Neural cell (in vitro differentiated cells): ENCODE data around the gene FRK. TPM values are rescaled to one million over a fixed set of nuclear protein-coding genes. Genes with fewer than 3 reads are reported as not detected.

ENCODE experiments used
- H2AFZ ChIP-seq: fragments of 200-600, 300-800 bp; sonication (generic), shearing (Covaris generic); 2 replicates; pipeline ENCODE4 v1.6.0; 2014; ENCODE audit warnings: low read depth, mild to moderate bottlenecking, antibody characterized with exemption, low read length, moderate library complexity
- H3F3A ChIP-seq: fragments of 200-600 bp; shearing (Covaris generic); 2 replicates; pipeline ENCODE4 v1.6.1; 2016; ENCODE audit warnings: mild to moderate bottlenecking, moderate library complexity, mixed read lengths, antibody characterized with exemption, low read length; ENCODE audit not compliant: insufficient read depth, poor library complexity, severe bottlenecking
- H3K27ac ChIP-seq: fragments of 200-600, 300-800 bp; sonication (generic), shearing (Covaris generic); 2 replicates; pipeline ENCODE4 v1.5.1; 2014; ENCODE audit warnings: mild to moderate bottlenecking, low read length, moderate library complexity
- H3K27me3 ChIP-seq: fragments of 300-800, 200-600 bp; sonication (generic), shearing (Covaris generic); 2 replicates; pipeline ENCODE4 v1.6.0; 2014; ENCODE audit warnings: mild to moderate bottlenecking, low read depth, low read length, moderate library complexity; ENCODE audit not compliant: insufficient read depth
- H3K36me3 ChIP-seq: fragments of 300-800, 200-600 bp; sonication (generic), shearing (Covaris generic); 2 replicates; pipeline ENCODE4 v1.5.1; 2014; ENCODE audit warnings: mild to moderate bottlenecking, antibody characterized with exemption, low read length, moderate library complexity; ENCODE audit not compliant: insufficient read depth
- H3K4me2 ChIP-seq: fragments of 300-800, 200-600 bp; sonication (generic), shearing (Covaris generic); 2 replicates; pipeline ENCODE4 v1.6.0; 2014; ENCODE audit warnings: mild to moderate bottlenecking, low read length
- H3K4me3 ChIP-seq: fragments of 300-800, 200-600 bp; sonication (generic), shearing (Covaris generic); 2 replicates; pipeline ENCODE4 v1.5.1; 2014; ENCODE audit warnings: mild to moderate bottlenecking, low read length, moderate library complexity
- H3K79me2 ChIP-seq: fragments of 200-600 bp; shearing (Covaris generic); replicated peaks from 2 replicates; pipeline ENCODE4 v1.6.0; 2014; ENCODE audit warnings: mild to moderate bottlenecking, low read length, moderate library complexity; ENCODE audit not compliant: insufficient read depth
- H3K9ac ChIP-seq: fragments of 300-800, 200-600 bp; sonication (generic), shearing (Covaris generic); 2 replicates; pipeline ENCODE4 v1.6.1; 2016; ENCODE audit warnings: mild to moderate bottlenecking, low read length, mixed read lengths
- H3K9me2 ChIP-seq: fragments of 200-600 bp; shearing (Covaris generic); 2 replicates; pipeline ENCODE4 v1.6.1; 2016; ENCODE audit warnings: mild to moderate bottlenecking, low read length, mixed read lengths; ENCODE audit not compliant: insufficient read depth
- H3K9me3 ChIP-seq: fragments of 200-600, 300-800 bp; sonication (generic), shearing (Covaris generic); 2 replicates; pipeline ENCODE4 v1.6.1; 2016; ENCODE audit warnings: mild to moderate bottlenecking, mixed run types, low read length, moderate library complexity, mixed read lengths
- H4K20me1 ChIP-seq: fragments of 200-600 bp; shearing (Covaris generic); 2 replicates; pipeline ENCODE4 v1.6.1; 2016; ENCODE audit warnings: mild to moderate bottlenecking, mixed run types; ENCODE audit not compliant: insufficient read depth
- EP300 ChIP-seq: fragments of 450-650 bp; conservative IDR thresholded peaks from 2 replicates; pipeline ENCODE4 v1.6.1; 2014; ENCODE audit warnings: antibody characterized with exemption, mild to moderate bottlenecking, moderate library complexity; ENCODE audit not compliant: poor library complexity, severe bottlenecking
- EZH2 ChIP-seq: fragments of 200-600, 300-800 bp; shearing (Covaris generic), sonication (generic); IDR thresholded peaks from 2 replicates; pipeline ENCODE4 v1.6.1; 2014; ENCODE audit warnings: antibody characterized with exemption, low read length, borderline replicate concordance, mild to moderate bottlenecking; ENCODE audit not compliant: insufficient read depth, poor library complexity, severe bottlenecking
- MXI1 ChIP-seq: fragments of 450-650 bp; conservative IDR thresholded peaks from 2 replicates; pipeline ENCODE4 v1.6.1; 2014; ENCODE audit warnings: antibody characterized with exemption, mild to moderate bottlenecking; ENCODE audit not compliant: poor library complexity, severe bottlenecking
- POLR2AphosphoS5 ChIP-seq: IDR thresholded peaks from 2 replicates; pipeline ENCODE4 v1.6.1; 2012
- RAD21 ChIP-seq: fragments of 450-650 bp; conservative IDR thresholded peaks from 2 replicates; pipeline ENCODE4 v1.6.1; 2014; ENCODE audit warnings: antibody characterized with exemption, mild to moderate bottlenecking, moderate library complexity
- REST ChIP-seq: IDR thresholded peaks from 2 replicates; pipeline ENCODE4 v1.6.1; 2012; ENCODE audit warnings: borderline replicate concordance
- SMC3 ChIP-seq: fragments of 450-650 bp; conservative IDR thresholded peaks from 2 replicates; pipeline ENCODE4 v1.6.1; 2014; ENCODE audit warnings: antibody characterized with exemption, mild to moderate bottlenecking, moderate library complexity; ENCODE audit not compliant: poor library complexity
- TAF1 ChIP-seq: IDR thresholded peaks from 2 replicates; pipeline ENCODE4 v1.6.1; 2012; ENCODE audit warnings: low read depth
- polyA plus RNA-seq: library from polyadenylated mRNA; depleted of rRNA; stranded (reverse); fragments of >200 nt; gene quantifications from 2 replicates; pipeline ENCODE4 v1.2.3, GENCODE V29; 2014
- TF ChIP-seq, protein P1 (sequence below): fragments of 450-650 bp; IDR thresholded peaks from 2 replicates; pipeline ENCODE4 v1.5.1; 2014; ENCODE audit warnings: antibody characterized with exemption, mild to moderate bottlenecking, moderate library complexity; ENCODE audit not compliant: poor library complexity, severe bottlenecking

FRK gene
- polyA plus RNA-seq, 1 donor from 2014 or later = not detected

- Histone ChIP-seq H3K9me2 (no peaks in the 10 kb centered on the region), H4K20me1 (no peaks in the 10 kb centered on the region), H3F3A (no peaks in the 10 kb centered on the region), H3K36me3 (no peaks in the 10 kb centered on the region), H3K27ac (no peak overlapping the region), H3K27me3 (no peaks in the 10 kb centered on the region), H3K4me3 (no peak overlapping the region), H2AFZ (no peak overlapping the region), H3K9me3 (no peaks in the 10 kb centered on the region), H3K79me2 (no peaks in the 10 kb centered on the region), H3K4me2 (no peak overlapping the region), H3K9ac (no peak overlapping the region)
- no peak for TF ChIP-seq EZH2
- no peak for TF ChIP-seq MXI1
- no peak for TF ChIP-seq POLR2AphosphoS5
Observed at GRCh38 chr6:116051244-116051643, 9.4 kb downstream of the FRK start.

- no peaks in the 10 kb centered on the region for H3F3A ChIP-seq
- no peak overlapping the region for H3K27ac ChIP-seq
- no peak for TF ChIP-seq EZH2
- TF ChIP-seq, protein P1, sequence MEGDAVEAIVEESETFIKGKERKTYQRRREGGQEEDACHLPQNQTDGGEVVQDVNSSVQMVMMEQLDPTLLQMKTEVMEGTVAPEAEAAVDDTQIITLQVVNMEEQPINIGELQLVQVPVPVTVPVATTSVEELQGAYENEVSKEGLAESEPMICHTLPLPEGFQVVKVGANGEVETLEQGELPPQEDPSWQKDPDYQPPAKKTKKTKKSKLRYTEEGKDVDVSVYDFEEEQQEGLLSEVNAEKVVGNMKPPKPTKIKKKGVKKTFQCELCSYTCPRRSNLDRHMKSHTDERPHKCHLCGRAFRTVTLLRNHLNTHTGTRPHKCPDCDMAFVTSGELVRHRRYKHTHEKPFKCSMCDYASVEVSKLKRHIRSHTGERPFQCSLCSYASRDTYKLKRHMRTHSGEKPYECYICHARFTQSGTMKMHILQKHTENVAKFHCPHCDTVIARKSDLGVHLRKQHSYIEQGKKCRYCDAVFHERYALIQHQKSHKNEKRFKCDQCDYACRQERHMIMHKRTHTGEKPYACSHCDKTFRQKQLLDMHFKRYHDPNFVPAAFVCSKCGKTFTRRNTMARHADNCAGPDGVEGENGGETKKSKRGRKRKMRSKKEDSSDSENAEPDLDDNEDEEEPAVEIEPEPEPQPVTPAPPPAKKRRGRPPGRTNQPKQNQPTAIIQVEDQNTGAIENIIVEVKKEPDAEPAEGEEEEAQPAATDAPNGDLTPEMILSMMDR = no peak
- no peak for TF ChIP-seq TAF1
- no peak for TF ChIP-seq POLR2AphosphoS5
- TF ChIP-seq RAD21 = no peak
- no peak for TF ChIP-seq SMC3
- TF ChIP-seq REST = no peak
- no peak for TF ChIP-seq EP300
- no peak for TF ChIP-seq MXI1
- no peaks in the 10 kb centered on the region for H3K9me3 ChIP-seq
- H3K4me3 ChIP-seq = no peak overlapping the region
- no peaks in the 10 kb centered on the region for H3K9me2 ChIP-seq
- H3K27me3 ChIP-seq = no peaks in the 10 kb centered on the region
- no peak overlapping the region for H3K4me2 ChIP-seq
- H3K79me2 ChIP-seq = no peaks in the 10 kb centered on the region
- H2AFZ ChIP-seq = no peak overlapping the region
- no peaks in the 10 kb centered on the region for H3K36me3 ChIP-seq
- no peak overlapping the region for H3K9ac ChIP-seq
- H4K20me1 ChIP-seq = no peaks in the 10 kb centered on the region
Observed at GRCh38 chr6:116050737-116051136, 10.0 kb downstream of the FRK start.

DNA sequence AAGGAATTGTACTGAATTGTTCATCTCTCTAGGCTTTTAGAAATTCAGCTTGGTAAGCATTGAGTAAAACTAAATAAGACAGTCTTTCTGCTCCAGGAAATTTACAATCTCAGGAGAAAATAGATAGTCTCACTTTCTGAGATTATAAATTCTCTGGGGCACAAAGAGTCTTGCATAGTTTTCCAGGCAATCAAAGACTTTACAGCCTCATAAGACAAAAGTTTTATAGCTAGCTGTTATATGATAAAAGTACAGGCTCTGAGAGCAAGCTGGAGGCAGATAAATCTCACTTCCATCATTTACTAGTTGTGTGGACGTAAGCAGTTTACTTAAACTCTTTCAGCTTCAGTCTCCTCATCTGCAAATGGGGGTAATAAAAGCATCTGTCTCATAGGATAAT, 11.4 kb downstream of the FRK start:
- H2AFZ ChIP-seq = no peak overlapping the region
- H3F3A ChIP-seq = no peaks in the 10 kb centered on the region
- no peaks in the 10 kb centered on the region for H3K9me3 ChIP-seq

More for the DNA sequence above, 11.4 kb downstream of the FRK start:
- Histone ChIP-seq H3K4me2 (no peak overlapping the region), H3K36me3 (no peaks in the 10 kb centered on the region), H3K27me3 (no peaks in the 10 kb centered on the region), H4K20me1 (no peaks in the 10 kb centered on the region), H3K27ac (no peak overlapping the region), H3K9me2 (no peaks in the 10 kb centered on the region), H3K79me2 (no peaks in the 10 kb centered on the region), H3K4me3 (no peak overlapping the region), H3K9ac (no peak overlapping the region)
- TF ChIP-seq POLR2AphosphoS5 (no peak), REST (no peak), TAF1 (no peak), EZH2 (no peak), EP300 (no peak)
